GM12892 (cell line): ENCODE results near the gene RTN4R.

Experiments
- DNase-seq: peaks from one replicate; pipeline ENCODE4 v3.0.0; 2011; ENCODE audit not compliant: insufficient read length
- FAIRE-seq: peaks from 2 replicates; lab custom pipeline; 2011; peaks lifted over from hg19 to GRCh38; lab: Jason Lieb, UNC
- POLR2A ChIP-seq: IDR thresholded peaks from 2 replicates; pipeline ENCODE4 v1.6.1; 2011; ENCODE audit warnings: low read depth, low read length, control low read depth
- POLR2AphosphoS5 ChIP-seq: IDR thresholded peaks from 2 replicates; pipeline ENCODE4 v1.6.1; 2011; ENCODE audit warnings: low read depth, low read length, control low read depth
- TAF1 ChIP-seq: IDR thresholded peaks from 2 replicates; pipeline ENCODE4 v1.6.1; 2011; ENCODE audit warnings: low read depth, mild to moderate bottlenecking, control low read depth, low read length, borderline replicate concordance

Gene RTN4R

DNA sequence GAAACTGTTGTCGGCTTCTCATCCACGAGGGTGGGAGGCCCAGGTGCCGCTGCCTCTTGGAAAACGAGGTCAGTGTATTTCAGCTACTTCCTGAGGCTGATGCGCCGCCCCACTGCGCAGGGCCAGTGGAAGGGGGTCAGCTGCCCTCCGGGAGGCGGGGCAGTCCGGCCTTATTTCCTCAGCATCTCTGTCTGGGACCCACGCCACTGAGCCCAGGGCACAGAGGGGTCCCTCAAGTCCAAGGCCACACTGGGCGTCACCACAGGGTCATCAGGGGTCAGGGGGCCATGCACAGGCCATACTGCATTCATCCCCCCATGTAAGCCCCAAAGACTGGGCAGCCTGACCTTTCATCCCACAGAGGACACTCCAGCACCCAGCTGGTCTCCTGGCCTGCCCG lies 12.1 kb downstream of the RTN4R start:
- no peak for DNase-seq
- FAIRE-seq, result no peak
- TF ChIP-seq POLR2A (no peak), TAF1 (no peak), POLR2AphosphoS5 (no peak)

DNA sequence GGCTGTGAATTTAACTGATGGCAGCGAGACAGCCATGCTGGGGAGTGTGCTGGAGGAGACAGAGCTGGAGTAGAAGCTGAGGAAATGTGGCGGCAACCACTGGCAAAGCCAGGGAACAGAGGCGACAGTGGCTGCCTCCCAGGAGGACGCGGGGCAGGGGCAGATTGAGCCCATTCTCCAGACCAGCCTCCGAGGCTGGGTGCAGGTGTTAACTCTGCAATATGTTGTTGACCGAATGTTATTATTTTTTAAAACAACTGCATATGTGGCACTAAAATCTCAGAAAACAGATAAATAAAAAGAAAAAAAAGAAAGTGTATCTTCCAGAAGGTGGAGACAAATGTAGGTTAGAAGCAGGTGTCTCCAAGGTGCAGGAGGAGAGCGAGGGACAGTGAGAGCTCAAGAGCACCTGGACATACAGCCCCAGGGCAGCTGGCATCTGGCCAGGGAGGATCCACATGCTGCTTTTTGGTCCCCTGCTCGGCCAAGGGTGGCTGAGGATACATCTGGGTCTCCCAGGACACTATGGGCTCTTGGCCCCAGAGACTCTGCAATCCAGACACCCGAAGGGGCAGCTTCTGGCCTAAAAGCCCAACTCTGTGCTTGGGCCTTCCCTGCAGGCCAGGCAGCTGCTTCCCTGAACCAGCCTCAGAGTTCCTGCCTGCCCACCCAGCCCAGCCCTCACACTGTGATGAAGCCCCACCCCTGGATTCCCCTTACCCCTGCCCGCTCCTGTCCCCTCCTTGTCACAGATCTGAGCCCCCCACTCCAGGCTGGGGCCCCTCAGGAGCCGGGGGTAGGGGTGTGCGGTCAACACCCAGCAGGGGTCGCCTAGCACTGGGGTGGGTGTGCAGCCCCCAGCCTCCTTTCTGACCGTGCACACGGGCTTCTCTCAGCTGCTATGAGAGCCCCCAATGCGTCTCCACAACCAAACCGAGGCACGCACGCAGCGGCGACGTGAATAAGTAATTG lies 12.9 kb downstream of the RTN4R start:
- FAIRE-seq (no peak), DNase-seq (no peak)
- TF ChIP-seq TAF1 (no peak), POLR2A (no peak), POLR2AphosphoS5 (no peak)

DNA sequence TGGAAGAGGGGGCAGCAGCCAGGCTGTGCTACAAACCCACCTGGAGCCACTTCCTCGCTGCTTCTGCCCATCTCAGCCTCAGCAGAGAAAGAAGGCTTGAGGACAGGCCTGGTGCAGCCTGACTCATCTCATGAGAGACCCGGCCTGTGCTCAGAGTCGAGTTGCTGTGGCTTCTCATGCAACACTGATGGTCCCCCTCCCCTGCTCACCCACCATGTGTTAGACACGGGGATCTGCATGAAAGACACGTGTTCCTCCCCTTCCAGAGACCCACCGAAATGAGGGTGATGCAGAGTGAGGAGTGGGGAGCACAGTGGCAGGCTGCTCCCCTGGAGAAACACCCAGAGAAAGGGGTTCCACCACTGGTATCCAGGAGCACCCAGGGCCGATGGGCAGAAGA lies 15.0 kb downstream of the RTN4R start:
- TF ChIP-seq POLR2AphosphoS5, result no peak
- no peak for TF ChIP-seq TAF1
- TF ChIP-seq POLR2A, result no peak
- no peak for FAIRE-seq

DNA sequence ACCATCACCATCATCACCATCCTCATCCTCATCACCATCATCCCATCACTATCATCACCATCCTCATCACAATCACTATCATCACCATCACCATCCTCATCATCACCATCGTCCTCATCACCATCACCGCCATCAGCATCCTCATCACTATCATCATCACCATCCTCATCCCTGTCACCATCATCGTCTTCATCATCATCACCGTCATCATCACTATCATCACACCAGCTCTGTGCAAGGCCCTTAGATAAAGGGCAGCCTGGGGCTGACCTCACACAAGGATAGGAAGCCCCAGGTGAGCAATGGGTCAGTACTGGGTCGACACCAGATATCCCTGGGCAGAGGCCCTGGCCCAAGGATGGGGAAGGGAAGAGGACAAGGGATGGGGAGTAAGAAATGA lies 16.1 kb downstream of the RTN4R start:
- FAIRE-seq (no peak), DNase-seq (no peak)
- TF ChIP-seq TAF1 (no peak), POLR2AphosphoS5 (no peak), POLR2A (no peak)

More for the DNA sequence above, 15.0 kb downstream of the RTN4R start:
- DNase-seq, result no peak

DNA sequence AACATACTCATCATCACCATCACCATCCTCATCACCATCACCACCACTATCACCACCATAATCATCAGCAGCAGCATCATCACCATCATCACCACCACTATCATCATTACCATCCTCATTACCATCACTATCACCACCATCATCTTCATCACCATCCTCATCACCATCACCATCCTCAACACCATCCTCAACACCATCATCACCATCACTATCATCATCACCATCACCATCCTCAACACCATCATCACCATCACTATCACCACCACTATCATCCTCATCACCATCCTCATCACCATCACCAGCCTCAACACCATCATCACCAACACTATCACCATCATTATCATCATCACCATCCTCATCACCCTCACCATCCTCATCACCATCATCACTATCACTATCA lies 16.6 kb downstream of the RTN4R start:
- FAIRE-seq (no peak), DNase-seq (no peak)
- TF ChIP-seq POLR2AphosphoS5 (no peak), TAF1 (no peak), POLR2A (no peak)

DNA sequence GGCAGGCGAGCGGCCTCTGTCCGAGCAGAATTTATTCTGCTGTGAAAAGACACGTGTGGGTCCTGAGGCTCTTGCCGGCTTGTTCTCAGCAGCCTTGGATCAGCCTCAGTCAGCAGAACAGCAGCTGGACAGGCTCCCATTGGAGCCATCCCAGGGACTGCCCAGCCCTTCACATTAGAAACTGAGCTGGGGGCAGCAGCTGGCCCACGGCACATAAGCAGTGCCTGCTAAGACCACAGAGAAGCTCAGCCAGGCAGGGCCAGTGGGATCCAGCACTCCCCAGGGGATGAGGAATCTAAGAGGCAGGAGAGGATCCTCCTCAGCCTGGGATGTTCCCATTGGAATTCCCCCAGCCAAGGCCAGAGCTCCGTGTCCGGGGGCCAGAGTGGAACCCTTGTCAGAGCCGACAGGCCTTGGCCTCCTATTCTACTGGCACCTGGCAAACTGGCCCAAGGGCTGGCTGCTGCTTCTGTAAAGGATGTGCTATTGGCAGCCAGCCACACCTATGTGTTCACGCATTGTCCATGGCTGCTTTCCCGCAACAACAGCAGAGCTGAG lies 18.2 kb downstream of the RTN4R start:
- FAIRE-seq, result no peak
- TF ChIP-seq POLR2A (no peak), POLR2AphosphoS5 (no peak), TAF1 (no peak)
- DNase-seq, result no peak

DNA sequence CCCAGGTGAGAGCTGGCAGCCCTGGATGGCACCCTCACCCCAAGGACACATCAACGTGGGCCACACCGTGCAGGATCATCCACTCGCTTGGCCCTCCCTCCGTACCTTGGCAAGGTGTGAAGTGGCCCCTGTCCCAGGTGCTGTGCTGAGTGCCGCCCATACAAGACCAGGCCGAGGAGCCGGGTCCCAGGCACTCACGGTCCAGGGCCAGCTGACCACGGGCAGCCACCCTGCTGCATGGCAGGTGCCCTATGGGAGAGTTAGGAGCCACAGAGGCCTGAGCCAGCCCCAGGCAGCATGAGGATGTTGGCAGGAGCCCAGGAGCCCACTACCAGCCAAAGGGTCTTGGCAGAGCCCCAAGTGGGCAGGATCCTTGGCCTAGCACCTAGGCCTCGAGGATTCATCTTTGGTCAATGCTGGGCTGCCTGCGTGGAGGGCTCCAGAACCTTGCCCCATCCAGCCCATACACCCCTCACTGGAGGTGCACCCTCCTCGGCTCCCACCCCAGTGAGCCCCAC lies 19.6 kb downstream of the RTN4R start:
- FAIRE-seq, result no peak
- DNase-seq, result no peak
- TF ChIP-seq POLR2AphosphoS5, result no peak
- no peak for TF ChIP-seq POLR2A
- TF ChIP-seq TAF1, result no peak

DNA sequence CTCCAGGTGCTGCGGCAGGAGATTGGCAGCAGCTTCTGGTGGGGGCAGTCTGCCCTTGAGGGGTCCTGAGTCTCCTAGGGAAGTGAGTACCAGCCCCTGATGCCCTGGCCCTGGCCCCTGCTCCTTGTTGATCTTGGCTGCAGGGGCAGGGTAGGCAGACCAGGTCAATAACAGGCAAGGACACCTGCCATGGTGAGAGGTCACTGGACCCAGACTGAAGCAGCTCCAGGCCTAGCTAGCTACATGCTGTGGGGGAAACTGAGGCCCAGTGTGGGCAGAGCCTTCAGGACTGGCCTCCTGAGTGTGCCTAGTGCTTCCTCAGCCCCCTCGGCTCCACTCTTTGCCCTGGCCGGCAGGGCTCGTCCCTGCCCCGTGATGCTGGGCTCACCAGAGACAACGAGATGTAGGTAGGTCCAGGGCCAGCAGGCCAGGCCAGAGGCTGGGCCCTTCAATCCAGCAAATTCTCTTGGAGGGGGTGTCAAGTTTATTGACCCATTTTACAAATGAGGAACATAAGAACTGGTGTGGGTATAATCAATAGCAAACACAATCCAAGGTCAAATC lies 20.4 kb downstream of the RTN4R start:
- FAIRE-seq, result no peak
- no peak for DNase-seq
- TF ChIP-seq TAF1 (no peak), POLR2A (no peak), POLR2AphosphoS5 (no peak)

DNA sequence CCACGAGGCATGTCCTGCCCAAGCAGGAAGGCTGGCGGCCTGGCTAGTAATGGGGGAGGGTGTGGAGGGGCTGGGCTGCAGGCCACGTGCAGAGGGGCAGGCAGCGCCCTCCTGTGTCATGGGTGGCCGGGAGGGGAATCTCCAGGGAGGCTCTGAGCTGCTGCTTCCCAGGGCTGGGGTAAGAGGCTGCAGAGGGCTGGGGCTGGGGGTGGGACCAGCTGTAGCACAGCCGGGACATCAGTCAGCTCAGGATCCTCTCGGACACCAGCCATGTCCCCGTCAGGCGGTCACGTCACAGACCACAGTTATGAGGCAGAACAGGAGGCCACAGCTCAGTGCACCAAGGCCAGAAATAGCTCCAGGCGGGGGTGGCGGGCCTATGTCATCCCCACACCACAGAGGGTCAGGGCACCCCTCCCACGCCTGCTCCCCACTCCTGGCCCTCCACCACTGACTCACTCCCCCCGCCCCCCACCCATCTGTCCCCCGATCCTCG lies 21.1 kb downstream of the RTN4R start:
- DNase-seq (peak; percentile 73), FAIRE-seq (peak; percentile 82)
- TF ChIP-seq POLR2A (no peak), TAF1 (no peak), POLR2AphosphoS5 (no peak)

DNA sequence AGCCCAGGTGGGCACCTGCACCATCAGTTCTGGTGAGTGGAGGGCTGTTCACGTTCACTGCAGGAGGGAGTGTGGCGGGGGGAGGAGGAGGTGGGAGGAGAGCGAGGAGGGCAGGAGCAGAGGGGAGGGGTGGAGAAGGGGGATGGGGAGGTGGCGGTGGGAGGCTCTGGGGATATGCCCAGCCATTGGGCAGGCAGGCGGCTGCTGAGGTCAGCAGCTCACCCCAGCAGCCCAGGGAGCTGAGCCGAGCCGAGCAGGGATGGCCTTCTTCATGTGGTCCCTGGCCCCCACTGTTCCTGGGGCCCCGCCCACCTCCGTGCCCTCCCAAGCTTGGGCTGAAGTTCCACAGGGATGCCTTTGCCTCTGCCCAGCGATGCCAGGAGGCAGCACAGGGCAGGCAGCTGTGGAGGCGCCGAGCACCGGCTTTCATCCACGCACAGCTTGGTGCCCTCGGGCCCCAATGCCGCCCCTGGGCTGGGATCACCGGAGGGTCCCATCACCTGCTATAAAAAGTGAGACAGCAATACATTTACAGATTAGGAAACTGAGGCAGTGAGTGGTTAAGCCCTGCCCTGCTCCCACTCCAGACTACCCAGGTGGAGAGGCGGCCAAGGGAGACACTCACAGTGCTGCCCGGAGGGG lies 21.6 kb downstream of the RTN4R start:
- FAIRE-seq (no peak), DNase-seq (no peak)
- no peak for TF ChIP-seq POLR2AphosphoS5
- TF ChIP-seq POLR2A, result no peak
- TF ChIP-seq TAF1, result no peak

DNA sequence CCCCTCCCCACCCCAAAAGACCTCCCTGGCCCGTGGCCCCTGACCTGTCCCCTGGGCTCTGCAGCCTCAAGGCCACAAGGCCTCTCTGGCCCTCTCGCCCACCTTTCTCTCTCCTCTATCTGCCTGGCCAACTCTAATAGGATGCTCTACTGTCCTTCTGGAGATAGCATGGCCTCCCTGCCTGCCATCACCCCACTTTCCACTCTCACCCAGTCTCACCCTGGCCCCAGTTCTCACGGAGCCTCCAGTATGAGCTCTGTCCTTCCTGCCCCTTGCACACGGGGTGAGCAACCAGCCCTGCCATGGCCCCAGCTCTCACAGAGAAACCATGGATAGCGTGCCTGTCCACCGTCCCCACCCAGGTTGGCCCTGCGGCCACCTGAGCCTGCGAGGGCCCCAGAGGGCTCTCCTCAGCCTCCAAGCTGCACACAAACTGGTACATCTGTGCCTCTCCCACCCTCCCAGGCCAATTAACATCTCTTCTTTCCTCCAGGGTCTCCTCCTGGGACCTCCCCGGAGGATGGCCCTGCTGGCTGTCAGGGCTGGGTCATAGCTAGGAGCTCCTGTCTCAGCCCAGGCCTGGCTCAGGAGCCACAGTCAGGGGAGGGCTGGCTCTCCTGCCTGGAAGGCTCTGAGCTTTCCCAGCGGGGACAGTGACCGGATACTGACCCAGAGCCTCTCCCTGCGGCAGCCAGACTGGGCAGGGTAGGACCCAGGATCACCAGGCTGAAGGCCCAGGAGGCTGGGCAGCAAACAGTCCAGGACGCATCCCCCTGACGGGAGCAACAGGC lies 22.3 kb downstream of the RTN4R start:
- TF ChIP-seq POLR2A (no peak), TAF1 (no peak), POLR2AphosphoS5 (no peak)
- DNase-seq, result no peak
- no peak for FAIRE-seq
